HepG2 (cell line): ENCODE measurements around the gene CFAP45.

Source experiments
- CENPT ChIP-seq: sonication (generic); formaldehyde crosslinking; IDR thresholded peaks from 2 replicates; pipeline ENCODE4 v1.8.0; 2022; ENCODE audit warnings: low read depth, mild to moderate bottlenecking, moderate library complexity, missing genetic modification reagents
- CTCF ChIP-seq: sonication (generic); formaldehyde crosslinking; IDR thresholded peaks from 2 replicates; pipeline ENCODE4 v1.5.0; 2020; ENCODE audit warnings: mild to moderate bottlenecking, missing genetic modification reagents, moderate library complexity
- ISX ChIP-seq: sonication (generic); formaldehyde crosslinking; conservative IDR thresholded peaks from 2 replicates; pipeline ENCODE4 v1.5.0; 2020; ENCODE audit warnings: missing genetic modification reagents
- KDM2A ChIP-seq: sonication (generic); formaldehyde crosslinking; IDR thresholded peaks from 2 replicates; pipeline ENCODE4 v1.4.0; 2020; ENCODE audit warnings: low read depth, missing genetic modification reagents, borderline replicate concordance
- KDM6A ChIP-seq: IDR thresholded peaks from 2 replicates; pipeline ENCODE4 v1.6.1; 2016; ENCODE audit warnings: low read depth
- RFX1 ChIP-seq: fragments of 450-650 bp; IDR thresholded peaks from 2 replicates; pipeline ENCODE4 v1.6.1; 2017
- SP1 ChIP-seq, 2 experiments: fragments of 450-650 bp in 1 of 2; sonication (generic) in 1 of 2; formaldehyde crosslinking in 1 of 2; IDR thresholded peaks; 2 replicates each; pipeline versions ENCODE4 v1.4.0 to v1.6.1; 2016 to 2020; ENCODE audit warnings: missing genetic modification reagents in 1 of 2
- ZFP1 ChIP-seq: IDR thresholded peaks from 2 replicates; pipeline ENCODE4 v1.6.1; 2016
- ZFP36L1 ChIP-seq: sonication (generic); formaldehyde crosslinking; IDR thresholded peaks from 2 replicates; pipeline ENCODE4 v1.8.0; 2022; ENCODE audit warnings: mild to moderate bottlenecking, missing genetic modification reagents, moderate library complexity
- ZFP36L2 ChIP-seq: sonication (generic); formaldehyde crosslinking; IDR thresholded peaks from 2 replicates; pipeline ENCODE4 v1.4.0; 2020; ENCODE audit warnings: missing genetic modification reagents
- ZFP91 ChIP-seq: sonication (generic); formaldehyde crosslinking; IDR thresholded peaks from 2 replicates; pipeline ENCODE4 v1.9.0; 2022; ENCODE audit warnings: missing genetic modification reagents, mild to moderate bottlenecking, borderline replicate concordance

GRCh38 chr1:159933347-159933746 lies 33.4 kb upstream of the CFAP45 start:
- TF ChIP-seq ZFP91 (CRISPR knock-in tag) (no peak), ZFP1 (CRISPR knock-in tag) (no peak), RFX1 (no peak), KDM6A (CRISPR knock-in tag) (no peak), ISX (CRISPR knock-in tag) (no peak), CTCF (CRISPR knock-in tag) (no peak), ZFP36L1 (no peak), CENPT (CRISPR knock-in tag) (no peak), SP1 (IDR thresholded peaks at IDR 0.05) (no peak), SP1 (CRISPR knock-in tag; IDR thresholded peaks at IDR 0.05) (no peak), KDM2A (CRISPR knock-in tag) (no peak), ZFP36L2 (no peak)
